GM18951 (cell line): ENCODE measurements around the gene CLBA1.
"Not testable (repeated sequence)": the region's sequence is repeated elsewhere in the genome, so short reads cannot be mapped to it uniquely, and the experiment has no call there.

Experiments used
- POLR2A ChIP-seq: IDR thresholded peaks from 4 replicates; pipeline ENCODE4 v1.6.1; 2011; ENCODE audit warnings: mild to moderate bottlenecking; ENCODE audit not compliant: insufficient read length, insufficient read depth; ENCODE audit errors: extremely low read depth
- in situ Hi-C: fragments of 300-500 bp; cut with MboI; formaldehyde crosslinking; loops from one replicate; pipeline ENCODE4 v1.12.0; 2022; ENCODE audit warnings: low sequenced_read_pairs, mixed read lengths, inconsistent platforms; ENCODE audit not compliant: unreplicated experiment

The CLBA1 gene

DNA sequence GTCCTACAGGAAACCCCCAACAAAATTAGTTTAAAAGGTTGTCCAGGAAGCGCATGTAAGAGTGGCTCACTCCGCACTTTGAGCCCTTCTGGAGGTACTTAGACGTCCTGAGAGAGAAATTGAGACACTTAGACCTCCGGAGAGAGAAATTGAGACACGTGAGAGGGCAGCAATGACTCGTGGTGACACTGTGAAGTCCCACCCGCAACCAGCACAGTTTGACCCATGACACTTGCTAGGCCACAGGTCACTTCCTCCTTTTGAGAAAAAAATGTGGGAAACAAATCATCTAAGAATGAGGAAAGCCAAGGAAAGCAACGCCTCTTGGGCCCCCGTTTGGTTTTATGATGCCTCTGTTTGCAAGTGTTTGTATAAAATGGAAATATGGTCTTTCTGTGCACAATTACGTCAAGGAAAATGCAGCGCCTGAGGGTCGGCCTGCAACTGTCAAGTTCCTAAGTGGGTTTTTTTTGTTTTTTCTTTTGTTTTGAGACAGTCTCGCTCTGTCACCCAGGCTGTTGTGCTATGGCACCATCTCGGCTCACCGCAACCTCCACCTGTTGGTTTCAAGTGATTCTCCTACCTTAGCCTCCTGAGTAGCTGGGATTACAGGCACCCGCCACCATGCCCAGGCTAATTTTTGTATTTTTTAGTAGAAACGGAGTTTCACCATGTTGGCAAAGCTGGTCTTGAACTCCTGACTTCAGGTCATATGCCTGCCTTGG lies 48.9 kb downstream of the CLBA1 start:
- in situ Hi-C loops, result no loop called here
- TF ChIP-seq POLR2A, result no peak

- in situ Hi-C loops, result not testable (repeated sequence)
Measured at GRCh38 chr14:105035616-105036015, 50.0 kb downstream of the CLBA1 start.

DNA sequence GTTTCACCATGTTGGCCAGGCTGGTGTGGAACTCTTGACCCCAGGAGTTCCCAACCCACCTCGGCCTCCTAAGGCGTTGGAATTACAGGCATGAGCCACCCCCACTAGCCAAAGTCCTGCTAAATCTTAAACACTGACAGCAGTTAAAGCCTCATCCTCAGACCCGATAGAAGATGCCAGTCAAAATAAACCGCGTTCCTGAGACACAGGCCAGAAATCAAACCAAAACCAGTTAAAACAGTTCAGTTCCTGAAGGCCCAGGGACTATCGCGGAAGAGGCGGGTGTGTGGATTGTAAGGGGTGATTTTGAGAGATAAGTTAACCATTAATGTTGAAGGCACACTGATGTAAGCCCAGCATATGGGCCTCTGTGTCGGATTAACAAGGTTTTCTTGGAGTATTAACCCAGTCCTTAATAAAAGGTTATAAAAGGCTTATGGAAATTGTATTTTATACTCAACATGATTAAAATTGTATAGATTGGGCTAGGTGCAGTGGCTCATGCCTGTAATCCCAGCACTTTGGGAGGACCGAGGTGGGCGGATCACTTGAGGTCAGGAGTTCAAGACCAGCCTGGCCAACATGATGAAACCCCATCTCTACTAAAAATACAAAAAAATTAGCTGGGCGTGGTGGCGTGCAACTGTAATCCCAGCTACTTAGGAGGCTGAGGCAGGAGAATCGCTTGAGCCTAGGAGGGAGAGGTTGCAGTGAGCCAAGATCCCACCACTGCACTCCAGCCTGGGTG lies 54.0 kb downstream of the CLBA1 start:
- TF ChIP-seq POLR2A, result no peak
- in situ Hi-C loops, result no loop called here

DNA sequence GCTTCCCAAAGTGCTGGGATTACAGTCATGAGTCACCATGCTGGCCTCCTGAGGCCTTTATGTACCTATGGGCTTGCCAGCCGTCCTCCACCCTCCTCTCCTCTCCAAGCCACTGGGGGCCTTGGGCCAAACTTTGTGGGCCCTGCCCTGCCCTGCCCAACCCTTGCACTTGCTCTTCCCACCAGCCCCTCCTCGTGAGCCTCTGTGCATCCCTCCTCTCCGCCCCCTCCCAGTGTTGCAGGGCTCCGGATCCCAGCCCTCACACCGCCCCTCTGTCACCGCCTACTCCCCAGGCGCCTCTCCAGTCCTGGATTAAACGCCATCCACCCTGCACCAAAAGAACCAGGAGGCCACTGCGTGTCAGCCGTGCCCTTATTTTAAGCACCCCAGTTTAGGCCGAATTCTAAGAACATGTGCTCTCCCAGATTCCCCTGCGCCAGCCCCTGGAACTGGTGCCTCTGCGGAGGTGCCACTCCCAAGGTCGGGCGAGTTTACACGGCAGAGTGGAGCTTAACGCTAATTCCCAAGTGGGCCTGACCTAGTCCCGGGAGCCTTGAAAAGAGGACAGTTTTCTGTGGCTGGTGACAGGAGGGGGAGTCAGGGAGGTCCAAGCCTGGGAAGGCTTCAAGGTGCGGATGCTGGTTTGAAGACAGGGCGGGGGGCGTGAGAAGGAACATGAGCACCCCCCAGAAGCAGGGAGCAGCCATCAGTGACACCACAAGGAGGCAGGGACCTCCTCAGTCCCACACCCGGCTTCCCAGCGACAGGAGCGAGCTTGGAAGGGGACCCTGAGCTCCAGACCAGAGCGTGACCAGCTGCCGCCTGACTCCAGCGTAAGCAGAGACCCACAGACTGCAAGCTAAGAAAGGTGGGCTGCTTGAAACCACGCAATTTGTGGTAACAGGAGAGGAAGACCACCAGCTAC lies 56.5 kb downstream of the CLBA1 start:
- in situ Hi-C loops, result no loop called here

DNA sequence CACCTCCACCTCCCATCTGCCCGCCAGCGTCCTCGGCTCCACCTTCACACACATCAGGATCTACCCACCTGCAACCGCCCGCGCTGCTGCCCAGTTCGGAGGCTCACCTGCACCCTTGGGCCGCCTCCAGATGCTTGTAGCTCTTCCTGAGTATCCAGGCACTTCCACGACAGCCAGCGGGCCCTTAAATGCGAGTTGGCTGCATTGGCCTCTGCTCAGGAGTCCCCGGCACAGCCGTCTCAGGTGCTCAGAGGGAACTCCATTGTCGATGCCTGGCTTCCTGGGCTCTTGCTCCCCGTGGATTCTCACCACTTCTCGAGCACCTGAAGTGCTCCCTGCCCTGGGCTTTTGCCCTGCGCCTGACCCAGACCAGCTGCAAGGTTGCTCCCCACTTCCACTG lies 57.2 kb downstream of the CLBA1 start:
- TF ChIP-seq POLR2A, result no peak
- in situ Hi-C loops, result no loop called here

More for the DNA sequence above, 56.5 kb downstream of the CLBA1 start:
- no peak for TF ChIP-seq POLR2A

- in situ Hi-C loops, result no loop called here
- TF ChIP-seq POLR2A, result no peak
Measured at GRCh38 chr14:105043641-105044040, 58.1 kb downstream of the CLBA1 start.
